Endothelial cell (in vitro differentiated cells): ENCODE measurements around the gene SMDT1. TPM values are rescaled to one million over a fixed set of nuclear protein-coding genes. Genes with fewer than 3 reads are reported as not detected.

Source experiments
- DNase-seq: peaks from one replicate; pipeline ENCODE4 v3.0.0; 2021; ENCODE audit warnings: low spot score
- H3K27ac Mint-ChIP-seq: one replicate; pipeline ENCODE4 v1.8.0; 2021; ENCODE audit warnings: mixed read lengths, inconsistent platforms; ENCODE audit not compliant: unreplicated experiment
- H3K27me3 Mint-ChIP-seq: one replicate; pipeline ENCODE4 v1.8.0; 2021; ENCODE audit warnings: mild to moderate bottlenecking, moderate library complexity, mixed read lengths, inconsistent platforms; ENCODE audit not compliant: unreplicated experiment
- H3K36me3 Mint-ChIP-seq: one replicate; pipeline ENCODE4 v1.8.0; 2021; ENCODE audit warnings: mild to moderate bottlenecking, low read depth, mixed read lengths, inconsistent platforms; ENCODE audit not compliant: unreplicated experiment
- H3K4me1 Mint-ChIP-seq: one replicate; pipeline ENCODE4 v1.8.0; 2021; ENCODE audit warnings: mild to moderate bottlenecking, mixed read lengths, inconsistent platforms; ENCODE audit not compliant: unreplicated experiment
- H3K4me3 Mint-ChIP-seq: one replicate; pipeline ENCODE4 v1.8.0; 2021; ENCODE audit warnings: mild to moderate bottlenecking, mixed read lengths, inconsistent platforms; ENCODE audit not compliant: unreplicated experiment
- H3K9me3 Mint-ChIP-seq: one replicate; pipeline ENCODE4 v1.8.0; 2021; ENCODE audit warnings: mixed read lengths, inconsistent platforms; ENCODE audit not compliant: unreplicated experiment
- CTCF ChIP-seq: fragments of 200-600 bp; sonication (generic); IDR thresholded peaks from one replicate; pipeline ENCODE4 v1.5.0; 2021; ENCODE audit warnings: antibody characterized with exemption; ENCODE audit not compliant: unreplicated experiment
- total RNA-seq: library from RNA; stranded (reverse); fragmentation: NEBNext Ultra II Directional; extraction: Animal tissue kit (Norgen Biotek cat#: 25700); gene quantifications from one replicate; pipeline ENCODE4 v1.2.1, GENCODE V29; 2021; ENCODE audit not compliant: unreplicated experiment

Gene SMDT1
- total RNA-seq, 1 donor from 2014 or later: 61.1 TPM

- H3K27ac Mint-ChIP-seq: no peak overlapping the region
- DNase-seq: no peak
- peaks cover 10% of the 10 kb centered on the region for H3K4me1 Mint-ChIP-seq
- no peak for TF ChIP-seq CTCF
- no peak overlapping the region for H3K4me3 Mint-ChIP-seq
- H3K27me3 Mint-ChIP-seq: peaks cover 3% of the 10 kb centered on the region
- H3K36me3 Mint-ChIP-seq: no peaks in the 10 kb centered on the region
- peaks cover 6% of the 10 kb centered on the region for H3K9me3 Mint-ChIP-seq
Observed at GRCh38 chr22:42041784-42042183, 37.7 kb upstream of the SMDT1 start.

GRCh38 chr22:42050641-42051180, 28.8 kb upstream of the SMDT1 start:
- TF ChIP-seq CTCF: no peak
- H3K36me3 Mint-ChIP-seq: no peaks in the 10 kb centered on the region
- no peak for DNase-seq
- H3K9me3 Mint-ChIP-seq: no peaks in the 10 kb centered on the region
- H3K27me3 Mint-ChIP-seq: no peaks in the 10 kb centered on the region
- H3K4me1 Mint-ChIP-seq: no peaks in the 10 kb centered on the region
- no peak overlapping the region for H3K4me3 Mint-ChIP-seq
- no peak overlapping the region for H3K27ac Mint-ChIP-seq

GRCh38 chr22:42052765-42053164, 26.7 kb upstream of the SMDT1 start:
- Mint-ChIP-seq H3K9me3 (no peaks in the 10 kb centered on the region), H3K27me3 (no peaks in the 10 kb centered on the region), H3K4me3 (no peak overlapping the region), H3K36me3 (no peaks in the 10 kb centered on the region), H3K27ac (no peak overlapping the region), H3K4me1 (no peaks in the 10 kb centered on the region)
- no peak for DNase-seq
- no peak for TF ChIP-seq CTCF

GRCh38 chr22:42056757-42057511, 22.6 kb upstream of the SMDT1 start:
- no peaks in the 10 kb centered on the region for H3K9me3 Mint-ChIP-seq
- H3K36me3 Mint-ChIP-seq: peaks cover 20% of the 10 kb centered on the region
- no peak overlapping the region for H3K4me3 Mint-ChIP-seq
- no peak overlapping the region for H3K27ac Mint-ChIP-seq
- no peaks in the 10 kb centered on the region for H3K4me1 Mint-ChIP-seq
- TF ChIP-seq CTCF: no peak
- DNase-seq: no peak
- H3K27me3 Mint-ChIP-seq: no peaks in the 10 kb centered on the region

- H3K27me3 Mint-ChIP-seq: no peaks in the 10 kb centered on the region
- H3K9me3 Mint-ChIP-seq: no peaks in the 10 kb centered on the region
- DNase-seq: no peak
- peaks cover 26% of the 10 kb centered on the region for H3K36me3 Mint-ChIP-seq
- H3K4me3 Mint-ChIP-seq: no peak overlapping the region
- H3K4me1 Mint-ChIP-seq: peaks cover 5% of the 10 kb centered on the region
- no peak overlapping the region for H3K27ac Mint-ChIP-seq
- no peak for TF ChIP-seq CTCF
Observed at GRCh38 chr22:42060489-42060888, 19.0 kb upstream of the SMDT1 start.
